Measurements from ENCODE around the gene DUSP5.

The DUSP5 gene

DNA sequence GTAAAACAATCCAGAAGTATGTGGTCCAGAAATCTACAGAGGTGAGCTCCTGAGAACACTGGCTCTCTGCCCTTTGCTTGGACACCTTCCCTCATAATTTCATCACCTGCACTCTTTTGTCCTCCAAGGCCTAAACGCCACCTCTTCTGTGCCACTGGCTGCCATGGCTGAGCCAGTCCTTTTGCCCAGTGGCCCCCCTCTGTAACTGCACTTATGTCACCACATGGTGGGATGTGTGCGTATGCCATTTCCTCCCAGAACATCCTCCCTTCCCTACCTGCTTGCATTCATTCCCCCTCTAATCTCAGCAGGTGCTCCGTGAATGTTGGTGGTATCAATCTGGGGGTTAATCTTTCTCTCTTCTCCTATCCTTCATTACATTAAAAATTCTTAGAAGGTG lies 17.3 kb upstream of the DUSP5 start:
- DNase-seq (ENCODE audit: low read depth): no peak

DNA sequence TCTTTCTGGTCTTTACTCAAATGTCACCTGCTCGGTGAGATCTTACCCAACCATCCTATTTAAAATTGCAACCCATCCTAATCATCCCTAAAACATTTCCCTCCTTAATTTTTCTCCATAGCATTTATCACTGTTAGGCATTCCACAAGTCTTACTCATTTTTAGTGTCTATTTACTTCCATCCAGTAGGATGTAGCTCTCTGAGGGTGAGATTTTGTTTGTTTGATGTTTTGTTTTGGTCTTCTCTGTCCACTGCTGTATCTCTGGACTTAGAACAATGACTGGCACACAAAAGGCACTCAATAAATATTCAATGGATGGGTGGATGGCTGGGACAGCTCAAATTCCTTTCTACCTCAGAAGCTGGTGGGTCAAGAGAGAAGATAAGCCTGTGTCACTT lies 15.8 kb upstream of the DUSP5 start:
- DNase-seq (ENCODE audit: low read depth): no peak

- no peak for DNase-seq (ENCODE audit: low read depth)
Measured at GRCh38 chr10:110483633-110484032, 14.1 kb upstream of the DUSP5 start.

GRCh38 chr10:110485541-110485940 lies 12.2 kb upstream of the DUSP5 start:
- DNase-seq (ENCODE audit: low read depth): no peak

GRCh38 chr10:110486680-110487410 lies 10.9 kb upstream of the DUSP5 start:
- DNase-seq (ENCODE audit: low read depth): no peak

DNA sequence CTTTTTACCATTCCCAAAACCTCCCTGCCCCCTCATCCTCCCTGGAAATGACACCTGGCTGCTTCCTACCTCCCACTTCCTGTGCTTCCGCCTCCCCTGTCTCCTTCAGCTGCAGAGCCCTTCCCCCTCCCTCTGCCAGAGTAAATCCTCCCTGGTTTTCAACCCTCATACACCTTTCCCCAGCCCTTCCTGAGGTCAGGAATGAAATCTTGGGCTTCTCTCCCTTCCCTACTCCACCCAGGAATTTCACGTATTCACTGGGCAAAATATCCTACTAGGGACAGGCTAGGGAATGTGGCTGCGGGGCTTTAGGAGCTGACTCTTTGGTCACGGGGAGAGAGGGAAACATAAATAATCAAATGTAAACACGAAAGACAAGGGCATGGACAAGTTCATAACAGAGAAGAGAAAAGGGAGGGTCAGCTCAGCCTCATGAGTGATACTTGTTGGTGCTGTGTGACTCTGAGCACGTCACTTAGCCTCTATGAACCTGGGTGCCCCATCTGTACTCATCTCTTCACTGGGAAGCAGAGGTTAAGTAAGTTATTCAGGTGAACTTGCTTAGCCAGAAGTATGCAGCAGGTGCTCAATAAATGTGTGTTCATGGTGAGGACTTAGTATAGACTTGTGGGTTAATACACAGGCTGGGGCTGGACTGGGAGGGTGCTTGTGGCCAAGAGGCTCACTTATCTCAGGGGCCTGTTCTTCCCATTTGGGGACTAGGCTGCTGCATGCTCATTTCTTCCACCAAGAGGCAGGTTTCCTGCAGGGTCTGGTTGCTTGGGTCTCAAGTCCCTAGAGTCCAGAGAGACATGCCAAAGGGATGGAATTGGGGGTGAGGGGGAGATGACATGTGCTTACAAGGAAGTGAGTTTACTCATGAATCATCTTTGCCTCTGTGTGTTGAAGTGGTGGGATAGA lies 10.0 kb upstream of the DUSP5 start:
- no peak for DNase-seq (ENCODE audit: low read depth)

GRCh38 chr10:110488332-110488681 lies 9.4 kb upstream of the DUSP5 start:
- no peak for DNase-seq (ENCODE audit: low read depth)

DNA sequence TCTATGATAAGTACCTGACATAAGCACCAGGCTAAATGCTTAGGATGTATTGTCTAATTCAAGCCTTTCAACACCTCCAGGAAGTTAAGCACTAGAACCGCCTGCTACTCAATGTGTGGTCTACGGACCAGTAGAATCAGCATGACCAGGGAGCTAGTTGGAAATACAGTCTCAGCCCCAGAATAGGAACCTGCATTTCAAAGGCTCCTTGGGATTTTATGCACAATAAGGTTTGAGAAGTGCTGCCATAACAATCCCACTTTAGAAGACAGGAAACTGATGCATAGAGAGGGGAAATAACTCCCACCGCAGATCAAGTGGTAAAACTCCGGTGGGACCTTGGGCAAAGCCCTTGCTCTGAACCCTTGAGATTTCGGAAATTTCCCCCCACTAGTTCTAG lies 8.8 kb upstream of the DUSP5 start:
- DNase-seq (ENCODE audit: low read depth): no peak

DNA sequence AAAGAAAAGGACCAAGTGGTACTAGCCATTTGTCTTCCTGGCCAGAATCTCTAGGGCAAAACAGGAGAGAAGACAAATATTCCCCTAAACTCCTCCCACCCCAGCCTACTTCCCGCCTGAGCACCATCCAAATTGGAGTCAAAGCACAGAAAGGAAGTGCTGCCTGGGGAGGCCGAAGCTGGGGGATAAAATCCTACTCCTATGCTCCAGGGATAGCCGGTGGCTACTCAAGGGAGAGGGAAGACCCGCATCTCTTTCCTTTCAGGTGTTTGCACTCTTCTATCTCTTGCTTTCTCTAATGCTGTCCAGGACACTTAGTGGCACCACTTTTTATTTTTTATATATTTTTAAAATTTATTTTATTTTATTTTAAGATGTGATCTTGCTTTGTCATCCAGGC lies 7.1 kb upstream of the DUSP5 start:
- no peak for DNase-seq (ENCODE audit: low read depth)

DNA sequence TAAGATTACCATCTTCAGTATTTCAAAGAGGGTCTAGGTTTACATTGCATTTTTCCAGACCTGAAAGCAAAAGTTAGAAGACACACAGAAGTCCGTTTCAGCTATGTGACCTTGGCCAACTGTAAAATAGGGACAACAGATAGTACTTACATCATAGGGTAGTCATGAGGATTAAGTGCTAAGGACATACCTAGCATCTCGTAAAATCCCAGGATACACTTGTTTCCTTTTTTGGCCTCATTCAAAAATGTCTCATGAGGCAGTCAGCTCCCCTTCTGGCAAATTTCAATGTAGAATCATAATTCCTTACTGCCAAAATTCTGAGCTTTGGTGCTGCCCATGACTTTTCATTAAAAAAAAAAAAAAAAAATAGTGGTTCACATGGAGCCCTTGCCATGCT lies 6.4 kb upstream of the DUSP5 start:
- no peak for DNase-seq (ENCODE audit: low read depth)

DNA sequence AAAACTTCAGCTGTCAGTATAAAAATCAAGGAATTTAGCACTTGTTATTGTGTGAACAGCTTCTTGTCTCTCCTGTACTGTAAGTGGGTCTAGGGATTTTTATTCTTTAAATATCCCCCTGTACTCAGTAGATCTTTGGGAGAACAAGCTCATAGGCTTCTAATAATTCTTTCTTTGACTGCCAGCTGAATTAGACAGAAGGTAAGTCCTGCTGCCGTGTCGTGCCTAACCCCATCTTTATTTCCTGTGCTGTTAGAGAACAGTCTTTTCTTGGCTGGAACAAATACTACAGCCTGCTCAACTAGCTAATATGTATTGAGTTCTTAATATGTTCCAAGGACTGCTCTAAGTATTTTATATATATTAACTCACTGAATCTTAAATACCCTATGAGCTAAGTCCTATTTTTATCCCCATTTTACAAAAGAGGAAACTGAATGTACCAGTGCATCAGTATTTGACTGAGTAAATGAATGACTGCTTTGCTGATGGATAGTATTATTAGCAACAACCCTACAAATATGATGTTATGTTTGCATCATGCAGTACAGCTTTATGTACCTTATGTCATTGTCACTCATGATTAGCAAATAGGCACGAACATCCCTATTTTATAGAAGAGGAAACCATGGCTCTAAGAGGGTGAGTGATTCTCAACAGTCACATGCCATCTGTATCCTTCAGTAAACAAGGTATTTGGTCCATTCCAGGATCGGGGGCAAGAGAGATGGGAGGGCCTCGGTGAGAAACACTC lies 5.5 kb upstream of the DUSP5 start:
- no peak for DNase-seq (ENCODE audit: low read depth)

DNA sequence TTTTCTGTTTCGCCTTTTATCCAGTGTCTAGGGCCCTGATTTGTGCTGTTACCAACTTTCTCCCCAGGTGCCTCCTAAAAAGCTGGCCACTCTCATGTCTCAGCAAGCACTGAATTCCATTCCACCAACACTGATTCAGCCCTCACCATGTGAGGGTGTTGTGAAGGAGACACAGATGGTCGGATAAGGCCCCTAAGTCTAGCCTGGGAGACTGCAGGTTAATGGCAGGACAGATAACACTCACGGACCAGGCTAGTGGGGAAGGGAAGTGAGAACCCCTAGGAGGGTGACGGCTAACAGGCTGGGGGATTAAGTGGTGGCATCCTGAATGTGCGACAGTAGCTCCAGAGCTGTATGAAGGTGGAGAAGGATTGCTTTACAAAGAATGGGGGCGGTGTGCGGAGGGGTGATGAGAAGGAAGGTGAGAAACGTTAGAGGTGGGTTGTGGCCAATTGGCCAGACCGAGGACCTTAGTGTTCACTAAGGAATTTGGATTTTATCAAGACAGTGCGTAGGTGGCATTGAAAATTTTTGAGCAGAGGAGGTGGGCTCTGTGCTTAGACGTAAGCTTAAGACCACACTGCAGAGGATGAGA lies 3.8 kb upstream of the DUSP5 start:
- DNase-seq (ENCODE audit: low read depth): no peak

DNA sequence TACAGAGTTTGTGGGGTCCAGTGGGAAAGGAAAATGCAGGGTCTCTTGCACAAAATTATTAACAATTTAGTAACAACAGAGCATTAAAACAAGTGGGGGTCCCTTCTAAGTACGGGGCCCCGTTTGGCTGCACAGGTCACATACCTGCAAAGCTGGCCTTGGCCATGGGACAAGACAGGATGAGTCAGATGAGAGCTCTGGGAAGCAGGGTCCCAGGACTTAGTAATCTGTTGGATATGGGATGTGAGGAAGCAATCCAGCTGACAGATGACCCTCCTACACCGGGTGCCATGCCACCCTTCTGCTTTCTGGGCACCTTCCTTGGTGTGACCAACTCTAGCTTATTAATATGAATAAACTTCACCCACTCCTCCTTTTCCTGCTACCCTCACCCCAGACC lies 3.2 kb upstream of the DUSP5 start:
- DNase-seq (ENCODE audit: low read depth): no peak

GRCh38 chr10:110495731-110496552 lies 1.8 kb upstream of the DUSP5 start:
- peak; percentile 79 for DNase-seq (ENCODE audit: low read depth)

DNA sequence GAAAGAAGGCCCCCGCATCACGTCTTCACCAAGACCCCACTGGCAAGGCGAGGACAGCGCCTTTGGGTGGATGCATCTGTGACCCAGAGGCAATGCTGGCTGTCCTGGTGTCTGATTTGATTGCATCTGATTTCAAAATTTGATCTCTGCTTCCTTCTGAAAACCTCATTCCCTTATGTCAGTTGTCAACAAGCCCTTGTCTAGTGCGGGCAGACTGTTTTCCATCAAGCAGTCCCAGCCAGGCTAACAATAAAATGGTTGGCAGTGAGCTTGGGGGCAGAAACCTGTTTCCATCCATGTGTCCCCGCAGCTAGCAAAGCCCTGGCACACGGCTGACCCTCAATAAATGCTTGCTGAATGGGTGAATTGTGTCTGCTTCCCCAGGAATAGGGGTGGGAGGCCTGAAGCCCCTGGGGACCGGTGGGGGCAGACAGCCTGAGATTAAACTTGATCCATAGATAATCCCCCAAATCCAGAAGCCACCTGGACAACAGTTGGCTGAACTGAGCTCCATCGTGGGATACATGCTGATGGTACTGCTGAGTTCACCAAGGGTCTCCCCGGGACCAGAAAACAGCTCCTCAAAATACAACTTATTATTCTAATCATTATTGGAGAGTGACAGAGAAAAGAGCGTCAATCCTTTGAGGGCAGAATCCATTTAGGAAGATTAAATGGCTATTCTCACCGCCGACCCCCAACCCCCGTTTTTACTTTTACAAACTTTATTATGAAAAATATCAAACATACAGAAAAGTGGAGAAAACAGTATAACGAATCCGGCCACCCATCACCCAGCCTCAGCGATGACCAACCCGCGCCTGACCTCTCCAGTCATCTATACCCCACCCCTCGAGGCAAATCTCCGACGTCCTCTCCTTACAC lies 912 bp upstream of the DUSP5 start:
- DNase-seq (ENCODE audit: low read depth): no peak

DNA sequence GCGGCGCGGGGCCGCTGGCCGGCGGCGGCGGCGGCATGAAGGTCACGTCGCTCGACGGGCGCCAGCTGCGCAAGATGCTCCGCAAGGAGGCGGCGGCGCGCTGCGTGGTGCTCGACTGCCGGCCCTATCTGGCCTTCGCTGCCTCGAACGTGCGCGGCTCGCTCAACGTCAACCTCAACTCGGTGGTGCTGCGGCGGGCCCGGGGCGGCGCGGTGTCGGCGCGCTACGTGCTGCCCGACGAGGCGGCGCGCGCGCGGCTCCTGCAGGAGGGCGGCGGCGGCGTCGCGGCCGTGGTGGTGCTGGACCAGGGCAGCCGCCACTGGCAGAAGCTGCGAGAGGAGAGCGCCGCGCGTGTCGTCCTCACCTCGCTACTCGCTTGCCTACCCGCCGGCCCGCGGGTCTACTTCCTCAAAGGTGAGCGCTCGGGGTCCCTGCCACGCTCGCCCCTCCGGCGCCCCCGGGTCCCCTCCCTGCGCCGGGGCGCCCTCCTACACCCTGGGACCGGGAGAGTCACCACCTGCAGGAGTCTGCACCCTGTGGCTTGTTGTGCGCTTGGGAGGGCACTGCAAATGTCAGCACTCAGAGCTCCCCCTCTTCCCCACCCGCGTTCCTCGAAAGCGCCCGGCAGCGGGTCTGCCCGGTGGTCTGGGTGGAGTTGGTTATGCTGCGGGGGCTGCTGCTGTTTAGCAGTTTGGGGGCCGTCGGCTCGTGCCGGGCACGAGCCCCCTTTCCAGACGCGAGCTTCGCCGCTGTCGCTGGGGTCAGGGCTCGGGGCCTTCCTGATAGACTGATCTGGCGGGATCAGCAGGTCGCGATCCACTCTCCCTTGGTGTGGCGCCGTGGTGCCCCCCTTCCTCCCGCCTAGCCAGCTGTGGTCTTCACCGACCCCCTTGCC lies 627 bp downstream of the DUSP5 start:
- DNase-seq (ENCODE audit: low read depth): no peak

DNA sequence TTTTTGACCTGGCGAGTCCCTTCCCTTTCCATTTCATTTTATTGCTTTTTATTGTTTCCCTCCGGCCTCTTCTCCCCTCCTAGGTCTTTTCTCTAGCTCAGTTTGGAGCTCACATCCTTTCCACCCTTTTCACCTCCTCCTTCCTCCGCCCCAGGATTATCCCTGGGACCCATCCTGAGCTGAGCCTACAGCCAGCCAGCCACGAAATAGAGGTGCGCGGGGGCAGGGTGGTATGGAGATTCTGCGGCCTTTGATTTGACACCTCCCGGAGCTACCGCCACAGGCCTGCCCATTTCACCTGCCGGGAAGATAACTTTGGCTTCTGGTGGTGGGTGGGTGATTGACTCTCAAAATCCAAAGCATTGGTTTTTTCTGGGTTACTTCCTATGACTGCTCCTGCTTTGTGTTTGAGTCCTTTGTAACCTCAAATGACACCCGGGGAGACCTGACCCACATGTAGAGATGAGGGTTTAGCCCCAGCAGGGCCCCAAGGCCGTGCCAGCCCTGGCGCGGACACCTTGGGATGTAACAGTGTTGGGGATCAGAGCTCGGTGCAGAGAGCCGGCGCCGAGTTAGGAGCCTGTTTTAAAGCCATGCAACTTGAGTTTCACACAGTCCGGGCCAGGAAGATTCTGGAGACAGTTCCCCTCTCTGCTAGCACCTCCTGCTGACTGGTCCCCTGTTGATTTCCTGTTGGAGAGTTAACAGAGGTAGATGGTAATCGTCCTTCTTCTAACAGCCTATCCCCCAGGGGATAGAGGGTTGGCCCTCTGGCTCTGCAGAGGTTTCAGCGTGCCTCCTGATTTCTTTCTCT lies 1.5 kb downstream of the DUSP5 start:
- DNase-seq (ENCODE audit: low read depth): no peak

DNA sequence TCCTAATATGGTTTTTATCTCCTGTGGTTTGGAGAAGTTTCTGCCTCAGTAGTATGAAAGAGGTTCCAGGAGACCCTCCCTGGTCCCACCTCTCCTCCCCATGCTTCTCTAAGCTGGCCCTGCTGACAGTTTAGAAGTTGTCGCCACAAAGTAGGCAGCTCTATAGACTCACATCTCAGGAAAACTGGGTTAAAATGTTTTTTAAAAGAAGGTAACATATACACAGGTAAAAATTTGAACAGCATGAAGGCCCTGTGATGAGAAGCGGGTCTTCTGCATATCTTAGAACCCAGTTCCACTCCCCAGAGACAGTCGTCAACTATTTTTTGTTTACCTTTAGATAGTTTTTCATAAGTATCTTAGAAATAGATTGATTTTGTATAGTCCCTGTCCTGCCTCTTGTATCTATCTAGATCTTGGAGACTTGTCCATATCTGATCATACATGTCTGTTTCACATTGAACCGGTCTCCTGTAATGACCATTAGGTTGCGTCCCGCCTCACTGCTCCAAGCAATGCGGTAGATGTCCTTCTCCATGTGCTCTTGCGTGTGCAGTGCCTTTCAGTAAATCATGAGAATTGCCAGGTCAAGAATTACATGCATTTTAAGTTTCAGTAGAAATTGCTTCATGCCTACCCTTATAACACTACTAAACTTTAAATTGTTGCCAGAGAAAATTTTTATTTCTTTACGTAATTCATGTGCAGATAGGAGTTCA lies 2.2 kb downstream of the DUSP5 start:
- no peak for DNase-seq (ENCODE audit: low read depth)
